Suprapubic skin (tissue), 4 donors: Measurements from ENCODE around the gene NTN1. TPM values are rescaled to one million over a fixed set of nuclear protein-coding genes. Genes with fewer than 3 reads are reported as not detected.

ENCODE experiments used
- DNase-seq, 2 donors: peaks; one replicate each; pipeline ENCODE4 v3.0.0-alpha.2; 2019; ENCODE audit warnings: low spot score in 2 of 2
- H3K27ac ChIP-seq: fragments of 200-600 bp; sonication (generic); one replicate; pipeline ENCODE4 v1.5.1; 2019
- H3K27me3 ChIP-seq: fragments of 200-600 bp; sonication (generic); one replicate; pipeline ENCODE4 v1.5.1; 2019
- H3K36me3 ChIP-seq: fragments of 200-600 bp; sonication (generic); one replicate; pipeline ENCODE4 v1.5.1; 2019
- H3K4me1 ChIP-seq: fragments of 200-600 bp; sonication (generic); one replicate; pipeline ENCODE4 v1.5.1; 2019
- H3K4me3 ChIP-seq: fragments of 200-600 bp; sonication (generic); one replicate; pipeline ENCODE4 v1.5.1; 2019; ENCODE audit warnings: mild to moderate bottlenecking
- H3K9me3 ChIP-seq: fragments of 200-600 bp; sonication (generic); one replicate; pipeline ENCODE4 v1.5.1; 2019
- CTCF ChIP-seq, 2 donors: fragments of 200-600 bp in 1 of 2; fragments of 450-650 bp in 1 of 2; sonication (generic) in 1 of 2; IDR thresholded peaks; one replicate each; pipeline ENCODE4 v1.5.1; 2016 to 2019; ENCODE audit warnings: antibody characterized with exemption in 2 of 2, mild to moderate bottlenecking in 1 of 2, moderate library complexity in 1 of 2
- EP300 ChIP-seq: sonication (generic); formaldehyde crosslinking; IDR thresholded peaks from one replicate; pipeline ENCODE4 v1.6.1; 2017; ENCODE audit warnings: antibody characterized with exemption
- POLR2A ChIP-seq, 2 donors: fragments of 450-650 bp; IDR thresholded peaks; one replicate each; pipeline ENCODE4 v1.6.1; 2017; ENCODE audit warnings: antibody characterized with exemption in 2 of 2, mild to moderate bottlenecking in 2 of 2, moderate library complexity in 2 of 2
- POLR2AphosphoS5 ChIP-seq, 3 donors: sonication (generic); formaldehyde crosslinking; IDR thresholded peaks; one replicate each; pipeline ENCODE4 v1.6.1; 2017; ENCODE audit warnings: antibody characterized with exemption in 3 of 3
- WGBS: methylation state at CpG from one replicate; pipeline ENCODE4 v1.1.5; 2018; 5-methylcytosine and 5-hydroxymethylcytosine counted together
- total RNA-seq, 4 donors: library from RNA; depleted of rRNA; stranded (reverse); fragments of >200 nt; gene quantifications; one replicate each; pipeline ENCODE4 v1.1.0, GENCODE V29; 2016

Gene NTN1
- total RNA-seq, 4 donors from 2014 or later = 2.4 to 5.9 (median 3.4) TPM

DNA sequence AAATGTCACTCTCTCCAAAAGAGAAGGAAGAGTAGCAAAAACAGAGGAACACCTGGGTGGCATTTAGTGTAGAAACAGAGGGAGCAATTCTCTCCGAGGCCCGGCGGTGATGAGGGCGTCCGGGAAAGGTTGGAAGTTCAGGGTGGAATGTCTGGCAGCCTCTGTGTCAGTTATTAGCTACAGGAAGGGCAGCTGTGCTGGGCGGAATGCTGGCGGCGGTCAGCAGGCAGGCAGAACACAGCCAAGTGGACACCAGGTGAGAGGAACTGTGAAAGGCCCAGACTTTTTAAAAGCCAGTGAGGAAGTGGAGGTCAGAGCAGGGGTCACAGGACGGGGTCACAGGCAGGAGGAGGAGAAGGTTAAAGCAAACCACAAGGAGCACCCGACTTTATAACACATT lies 238.1 kb downstream of the NTN1 start:
- Histone ChIP-seq H3K36me3 (peaks cover 4% of the 10 kb centered on the region), H3K27ac (no peak overlapping the region), H3K9me3 (no peaks in the 10 kb centered on the region), H3K27me3 (no peaks in the 10 kb centered on the region), H3K4me3 (no peak overlapping the region), H3K4me1 (peaks cover 19% of the 10 kb centered on the region)
- 72% methylated on average over 10 of the region's 10 CpGs for WGBS
- DNase-seq = no peak
- no peak for TF ChIP-seq POLR2AphosphoS5 (IDR thresholded peaks at IDR 0.05)
- TF ChIP-seq CTCF (IDR thresholded peaks at IDR 0.05) = no peak
- no peak for TF ChIP-seq EP300
- no peak for TF ChIP-seq POLR2A (IDR thresholded peaks at IDR 0.05)

DNA sequence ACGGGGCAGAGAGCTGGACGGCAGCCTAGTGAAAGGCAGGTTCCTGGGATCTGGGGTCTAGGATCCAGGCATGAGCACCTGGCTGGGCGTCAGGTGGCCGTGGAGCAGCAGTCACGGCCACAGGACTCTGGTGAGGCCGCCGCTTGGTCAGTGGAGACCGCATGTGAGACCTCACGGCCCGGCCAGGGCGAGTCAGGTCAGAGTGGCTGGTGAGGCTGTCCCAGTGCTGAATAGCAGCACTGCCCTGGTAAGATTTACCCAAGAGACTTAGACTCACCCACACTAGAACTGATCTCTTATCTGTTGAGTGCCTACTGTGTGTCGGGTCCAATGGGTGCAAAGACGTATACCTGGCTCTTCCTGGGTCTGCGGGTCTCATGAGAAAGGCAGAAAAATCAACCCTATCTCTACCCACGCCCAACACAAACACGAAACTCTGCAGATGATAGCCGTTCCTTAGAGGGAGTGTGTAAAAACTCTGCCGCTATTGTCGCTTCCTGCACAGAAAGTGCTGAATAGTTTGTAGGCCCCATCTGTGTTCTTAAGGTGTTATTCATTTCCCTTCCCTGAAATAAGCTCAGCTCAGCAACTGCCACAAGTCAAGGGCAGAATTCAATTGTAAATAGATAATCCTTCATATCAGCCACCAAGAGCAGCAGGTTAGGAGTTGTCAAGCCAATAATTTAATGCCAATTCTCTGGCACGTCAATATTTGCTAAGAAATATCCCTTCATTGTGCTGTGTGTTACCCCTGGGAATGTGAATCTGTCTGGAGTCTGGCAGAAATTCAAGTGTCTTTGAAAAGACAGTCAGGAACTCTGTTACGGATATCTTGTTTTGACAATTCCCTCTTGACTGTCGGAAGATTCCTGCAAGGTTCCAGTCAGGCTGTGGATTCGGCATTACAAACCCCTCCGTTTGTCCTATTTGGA lies 240.0 kb downstream of the NTN1 start:
- no peak for TF ChIP-seq POLR2A (IDR thresholded peaks at IDR 0.05)
- no peak for TF ChIP-seq CTCF (IDR thresholded peaks at IDR 0.05)
- no peak for TF ChIP-seq POLR2AphosphoS5 (IDR thresholded peaks at IDR 0.05)
- no peak for TF ChIP-seq EP300
- no peak overlapping the region for H3K27ac ChIP-seq
- 84% methylated on average over 24 of the region's 24 CpGs for WGBS

GRCh38 chr17:9266031-9266680 lies 244.8 kb downstream of the NTN1 start:
- peaks cover 4% of the 10 kb centered on the region for H3K36me3 ChIP-seq
- H3K9me3 ChIP-seq = no peaks in the 10 kb centered on the region
- DNase-seq = no peak
- 88% methylated on average over 14 of the region's 14 CpGs for WGBS
- H3K27ac ChIP-seq = no peak overlapping the region
- H3K4me3 ChIP-seq = no peak overlapping the region
- H3K4me1 ChIP-seq = no peaks in the 10 kb centered on the region
- TF ChIP-seq CTCF (IDR thresholded peaks at IDR 0.05) (no peak), POLR2AphosphoS5 (IDR thresholded peaks at IDR 0.05) (no peak), POLR2A (IDR thresholded peaks at IDR 0.05) (no peak), EP300 (no peak)
- no peaks in the 10 kb centered on the region for H3K27me3 ChIP-seq

More for the DNA sequence above, 240.0 kb downstream of the NTN1 start:
- H3K4me3 ChIP-seq = no peak overlapping the region
- no peak for DNase-seq
- H3K9me3 ChIP-seq = no peaks in the 10 kb centered on the region
- H3K36me3 ChIP-seq = peaks cover 4% of the 10 kb centered on the region
- H3K4me1 ChIP-seq = peaks cover 14% of the 10 kb centered on the region
- no peaks in the 10 kb centered on the region for H3K27me3 ChIP-seq

- TF ChIP-seq POLR2A (IDR thresholded peaks at IDR 0.05) (no peak), POLR2AphosphoS5 (IDR thresholded peaks at IDR 0.05) (no peak), EP300 (no peak), CTCF (IDR thresholded peaks at IDR 0.05) (no peak)
- no peak for DNase-seq
- H3K4me3 ChIP-seq = no peak overlapping the region
- 83% methylated on average over 9 of the region's 9 CpGs for WGBS
- no peak overlapping the region for H3K27ac ChIP-seq
- no peaks in the 10 kb centered on the region for H3K9me3 ChIP-seq
- peaks cover 4% of the 10 kb centered on the region for H3K36me3 ChIP-seq
- H3K27me3 ChIP-seq = no peaks in the 10 kb centered on the region
- H3K4me1 ChIP-seq = no peaks in the 10 kb centered on the region
Measured at GRCh38 chr17:9266697-9267117, 245.4 kb downstream of the NTN1 start.

DNA sequence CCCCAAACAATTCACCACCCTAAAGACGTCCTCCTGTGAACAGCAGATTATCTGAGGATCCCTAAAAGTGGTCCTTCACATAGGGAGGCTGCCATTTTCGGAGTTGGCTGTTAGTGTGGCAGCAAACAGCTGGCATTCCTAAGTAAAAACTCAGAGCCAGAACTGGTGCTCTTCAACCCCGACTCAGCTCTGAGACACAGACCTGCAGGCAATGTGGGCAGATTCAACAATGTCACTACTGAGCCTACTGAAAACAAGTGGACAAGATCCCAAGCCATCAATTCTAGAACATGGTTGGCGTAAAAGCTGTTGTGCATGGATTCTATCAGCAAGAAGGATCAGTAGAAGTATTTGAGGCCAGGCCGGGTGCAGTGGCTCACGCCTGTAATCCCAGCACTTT lies 247.2 kb downstream of the NTN1 start:
- Histone ChIP-seq H3K4me3 (no peak overlapping the region), H3K27me3 (no peaks in the 10 kb centered on the region), H3K36me3 (peaks cover 4% of the 10 kb centered on the region), H3K9me3 (no peaks in the 10 kb centered on the region), H3K4me1 (no peaks in the 10 kb centered on the region), H3K27ac (no peak overlapping the region)
- WGBS = 83% methylated on average over 6 of the region's 6 CpGs
- no peak for DNase-seq
- TF ChIP-seq CTCF (IDR thresholded peaks at IDR 0.05) (no peak), EP300 (no peak)
